Testis (tissue), 3 donors: ENCODE measurements around the gene ANKRD22. TPM values are rescaled to one million over a fixed set of nuclear protein-coding genes. Genes with fewer than 3 reads are reported as not detected.

Experiments used
- DNase-seq: peaks from one replicate; pipeline ENCODE4 v3.0.0-alpha.2; 2019
- H3K27ac ChIP-seq, 2 donors: fragments of 200-600 bp; sonication (generic); one replicate each; pipeline ENCODE4 v1.5.1; 2019
- H3K27me3 ChIP-seq: fragments of 200-600 bp; sonication (generic); one replicate; pipeline ENCODE4 v1.5.1; 2019
- H3K36me3 ChIP-seq: fragments of 200-600 bp; sonication (generic); one replicate; pipeline ENCODE4 v1.5.1; 2017; ENCODE audit warnings: low read depth; ENCODE audit errors: missing control alignments
- H3K4me1 ChIP-seq: fragments of 200-600 bp; sonication (generic); one replicate; pipeline ENCODE4 v1.5.1; 2019
- H3K4me3 ChIP-seq, 2 donors: fragments of 200-600 bp; sonication (generic); one replicate each; pipeline ENCODE4 v1.5.1; 2017 to 2019
- H3K9me3 ChIP-seq: fragments of 200-600 bp; sonication (generic); one replicate; pipeline ENCODE4 v1.5.1; 2017
- POLR2A ChIP-seq: fragments of 450-650 bp; IDR thresholded peaks from one replicate; pipeline ENCODE4 v1.6.1; 2017; ENCODE audit warnings: antibody characterized with exemption, mild to moderate bottlenecking, moderate library complexity
- WGBS, 2 donors: methylation state at CpG; one replicate each; pipeline ENCODE4 v1.1.5; 2018; 5-methylcytosine and 5-hydroxymethylcytosine counted together
- intact Hi-C: fragments of 100-400 bp; cut with DNase I; formaldehyde crosslinking; loops from one replicate; pipeline ENCODE4 v1.15.1; 2023; ENCODE audit warnings: low total_unique reads
- polyA plus RNA-seq: library from polyadenylated mRNA; stranded (reverse); fragments of 350-450 nt; fragmentation: Illumina TruSeq; extraction: RNeasy Lipid Tissue Mini Kit (QIAGEN cat#74804); gene quantifications from one replicate; pipeline ENCODE4 v1.2.3, GENCODE V29; 2014; ENCODE audit warnings: low read depth, low replicate concordance; ENCODE audit not compliant: insufficient read depth
- total RNA-seq, 2 donors: library from RNA; depleted of rRNA; stranded (reverse); fragments of >200 nt; gene quantifications; one replicate each; pipeline ENCODE4 v1.2.3, GENCODE V29; 2016
- TF ChIP-seq, protein P1 (sequence below), 3 experiments: fragments of 450-650 bp in 2 of 3; fragments of 200-600 bp in 1 of 3; sonication (generic) in 1 of 3; IDR thresholded peaks; one replicate each; pipeline ENCODE4 v1.5.1; 2016 to 2019; ENCODE audit warnings: antibody characterized with exemption in 3 of 3, mild to moderate bottlenecking in 2 of 3, moderate library complexity in 1 of 3

ANKRD22 gene
- total and polyA plus RNA-seq, 3 donors from 2014 or later, result 0.31 to 1.3 TPM; not detected in 1

DNA sequence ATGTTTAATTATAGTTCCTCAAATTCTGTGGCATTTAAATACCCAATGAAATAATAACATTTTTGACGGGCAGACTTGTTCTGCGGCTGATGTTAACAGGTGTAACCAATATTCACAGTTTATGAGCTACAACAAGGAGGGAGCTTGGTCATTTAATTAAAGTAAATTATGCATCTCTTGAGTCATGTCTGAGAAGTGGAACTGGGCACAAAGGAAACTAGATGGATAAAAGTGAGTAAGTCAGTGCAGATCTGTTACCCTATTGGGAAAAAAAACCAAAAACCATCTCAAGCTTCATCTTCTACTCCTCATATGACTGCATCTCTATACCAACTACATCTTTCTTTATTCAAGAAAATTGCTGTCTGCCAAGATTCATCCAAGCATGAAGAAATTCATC lies 24.0 kb downstream of the ANKRD22 start:
- Histone ChIP-seq H3K4me3 (no peak overlapping the region), H3K36me3 (no peaks in the 10 kb centered on the region), H3K27me3 (no peaks in the 10 kb centered on the region), H3K27ac (no peak overlapping the region), H3K4me1 (no peaks in the 10 kb centered on the region), H3K9me3 (no peaks in the 10 kb centered on the region)
- no peak for DNase-seq
- intact Hi-C loops, result no loop called here
- 91 to 99% methylated on average over 2 of the region's 2 CpGs for whole genome bisulfite sequencing, 2 donors
- TF ChIP-seq POLR2A, result no peak
- TF ChIP-seq, protein P1, sequence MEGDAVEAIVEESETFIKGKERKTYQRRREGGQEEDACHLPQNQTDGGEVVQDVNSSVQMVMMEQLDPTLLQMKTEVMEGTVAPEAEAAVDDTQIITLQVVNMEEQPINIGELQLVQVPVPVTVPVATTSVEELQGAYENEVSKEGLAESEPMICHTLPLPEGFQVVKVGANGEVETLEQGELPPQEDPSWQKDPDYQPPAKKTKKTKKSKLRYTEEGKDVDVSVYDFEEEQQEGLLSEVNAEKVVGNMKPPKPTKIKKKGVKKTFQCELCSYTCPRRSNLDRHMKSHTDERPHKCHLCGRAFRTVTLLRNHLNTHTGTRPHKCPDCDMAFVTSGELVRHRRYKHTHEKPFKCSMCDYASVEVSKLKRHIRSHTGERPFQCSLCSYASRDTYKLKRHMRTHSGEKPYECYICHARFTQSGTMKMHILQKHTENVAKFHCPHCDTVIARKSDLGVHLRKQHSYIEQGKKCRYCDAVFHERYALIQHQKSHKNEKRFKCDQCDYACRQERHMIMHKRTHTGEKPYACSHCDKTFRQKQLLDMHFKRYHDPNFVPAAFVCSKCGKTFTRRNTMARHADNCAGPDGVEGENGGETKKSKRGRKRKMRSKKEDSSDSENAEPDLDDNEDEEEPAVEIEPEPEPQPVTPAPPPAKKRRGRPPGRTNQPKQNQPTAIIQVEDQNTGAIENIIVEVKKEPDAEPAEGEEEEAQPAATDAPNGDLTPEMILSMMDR (IDR thresholded peaks at IDR 0.05), result no peak

GRCh38 chr10:88826388-88826787 lies 25.3 kb downstream of the ANKRD22 start:
- H3K4me3 ChIP-seq, result no peak overlapping the region
- no peak overlapping the region for H3K27ac ChIP-seq
- intact Hi-C loops, result no loop called here
- H3K9me3 ChIP-seq, result no peaks in the 10 kb centered on the region
- H3K27me3 ChIP-seq, result no peaks in the 10 kb centered on the region
- H3K4me1 ChIP-seq, result no peaks in the 10 kb centered on the region
- TF ChIP-seq POLR2A, result no peak
- TF ChIP-seq, protein P1 (IDR thresholded peaks at IDR 0.05), result no peak
- 67 to 70% methylated on average over 4 of the region's 4 CpGs for WGBS, 2 donors
- no peak for DNase-seq
- no peaks in the 10 kb centered on the region for H3K36me3 ChIP-seq

- DNase-seq, result no peak
- TF ChIP-seq, protein P1 (IDR thresholded peaks at IDR 0.05), result no peak
- TF ChIP-seq POLR2A, result no peak
- intact Hi-C loops, result no loop called here
- no peaks in the 10 kb centered on the region for H3K4me1 ChIP-seq
- no peak overlapping the region for H3K4me3 ChIP-seq
- H3K27me3 ChIP-seq, result no peaks in the 10 kb centered on the region
- no peak overlapping the region for H3K27ac ChIP-seq
- H3K9me3 ChIP-seq, result no peaks in the 10 kb centered on the region
- H3K36me3 ChIP-seq, result no peaks in the 10 kb centered on the region
Observed at GRCh38 chr10:88820748-88821401, 30.8 kb downstream of the ANKRD22 start.

DNA sequence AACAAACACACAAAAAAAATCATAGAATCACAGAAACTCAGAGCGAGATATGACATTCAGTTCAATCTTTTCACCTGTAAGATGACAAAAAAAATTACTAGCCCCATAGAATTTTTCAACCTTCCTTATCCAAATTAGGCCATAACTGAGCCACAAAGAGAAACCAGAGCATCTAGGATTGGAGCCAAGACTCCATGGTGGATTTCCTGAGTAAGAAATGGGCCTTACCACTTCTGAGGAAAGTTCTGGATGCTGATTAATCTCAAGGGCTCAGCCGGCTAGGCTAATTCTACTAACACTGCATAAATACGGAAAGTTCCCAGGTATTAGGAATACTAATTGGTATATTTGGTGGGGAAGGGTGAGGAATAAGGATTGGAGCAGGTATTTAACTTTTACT lies 32.4 kb downstream of the ANKRD22 start:
- DNase-seq, result no peak
- intact Hi-C loops, result no loop called here
- 93 to 96% methylated on average over 3 of the region's 3 CpGs for WGBS, 2 donors
- Histone ChIP-seq H3K36me3 (no peaks in the 10 kb centered on the region), H3K4me3 (no peak overlapping the region), H3K27ac (no peak overlapping the region), H3K4me1 (no peaks in the 10 kb centered on the region), H3K9me3 (no peaks in the 10 kb centered on the region), H3K27me3 (no peaks in the 10 kb centered on the region)
- TF ChIP-seq, protein P1 (IDR thresholded peaks at IDR 0.05), result no peak
- TF ChIP-seq POLR2A, result no peak

- no peak overlapping the region for H3K27ac ChIP-seq
- TF ChIP-seq, protein P1 (IDR thresholded peaks at IDR 0.05), result no peak
- TF ChIP-seq POLR2A, result no peak
- no peak overlapping the region for H3K4me3 ChIP-seq
- no peaks in the 10 kb centered on the region for H3K4me1 ChIP-seq
- no peaks in the 10 kb centered on the region for H3K27me3 ChIP-seq
- DNase-seq, result no peak
- H3K36me3 ChIP-seq, result no peaks in the 10 kb centered on the region
- WGBS, 2 donors, result 90 to 91% methylated on average over 6 of the region's 6 CpGs
- intact Hi-C loops, result no loop called here
- H3K9me3 ChIP-seq, result no peaks in the 10 kb centered on the region
Observed at GRCh38 chr10:88813200-88813599, 38.4 kb downstream of the ANKRD22 start.
